Urinary bladder (tissue), 4 donors: ENCODE results near the gene DCAF7. TPM values are rescaled to one million over a fixed set of nuclear protein-coding genes. Genes with fewer than 3 reads are reported as not detected.

ENCODE experiments used
- DNase-seq: peaks from one replicate; pipeline ENCODE4 v3.0.0-alpha.2; 2015; ENCODE audit errors: extremely low spot score
- H3K27ac ChIP-seq: one replicate; pipeline ENCODE4 v1.5.1; 2013; ENCODE audit warnings: low read depth, mild to moderate bottlenecking, moderate library complexity
- H3K36me3 ChIP-seq: one replicate; pipeline ENCODE4 v1.6.1; 2013; ENCODE audit warnings: mild to moderate bottlenecking, moderate library complexity; ENCODE audit not compliant: insufficient read depth
- H3K4me1 ChIP-seq: one replicate; pipeline ENCODE4 v1.6.1; 2013; ENCODE audit warnings: mild to moderate bottlenecking, moderate library complexity; ENCODE audit not compliant: insufficient read depth
- H3K4me3 ChIP-seq: one replicate; pipeline ENCODE4 v1.5.1; 2013; ENCODE audit warnings: low read depth, low read length
- WGBS: extraction: QIAGEN DNeasy Blood & Tissue Kit; methylation state at CpG from one replicate; pipeline ENCODE4 v1.1.7; 2013; 5-methylcytosine and 5-hydroxymethylcytosine counted together
- polyA plus RNA-seq: library from polyadenylated mRNA; stranded (reverse); fragments of 200-250 nt; gene quantifications from one replicate; pipeline ENCODE4 v1.2.3, GENCODE V29; 2013
- total RNA-seq: library from RNA; depleted of rRNA; stranded (reverse); fragments of >200 nt; gene quantifications from one replicate; pipeline ENCODE4 v1.2.3, GENCODE V29; 2014
- donor health status: healthy with polysubstance abuse.
- donor health status: healthy.

The DCAF7 gene
- total and polyA plus RNA-seq, 2 donors = 20.9 to 32.9 TPM

GRCh38 chr17:63516910-63517824 lies 33.1 kb upstream of the DCAF7 start:
- H3K27ac ChIP-seq = no peak overlapping the region
- 75% methylated on average over 6 of the region's 6 CpGs for WGBS
- no peak overlapping the region for H3K4me3 ChIP-seq
- H3K36me3 ChIP-seq = no peaks in the 10 kb centered on the region
- no peak for DNase-seq
- H3K4me1 ChIP-seq = no peaks in the 10 kb centered on the region

GRCh38 chr17:63517825-63518534 lies 32.3 kb upstream of the DCAF7 start:
- Histone ChIP-seq H3K36me3 (no peaks in the 10 kb centered on the region), H3K4me1 (no peaks in the 10 kb centered on the region), H3K27ac (no peak overlapping the region), H3K4me3 (no peak overlapping the region)
- no peak for DNase-seq
- 77% methylated on average over 8 of the region's 8 CpGs for WGBS

GRCh38 chr17:63519116-63519881 lies 31.0 kb upstream of the DCAF7 start:
- Histone ChIP-seq H3K4me1 (no peaks in the 10 kb centered on the region), H3K36me3 (no peaks in the 10 kb centered on the region), H3K4me3 (no peak overlapping the region), H3K27ac (no peak overlapping the region)
- DNase-seq = no peak
- WGBS = 81% methylated on average over 1 of the region's 1 CpG

- Histone ChIP-seq H3K4me1 (no peaks in the 10 kb centered on the region), H3K36me3 (no peaks in the 10 kb centered on the region), H3K4me3 (no peak overlapping the region), H3K27ac (no peak overlapping the region)
- WGBS = 47% methylated on average over 5 of the region's 5 CpGs
- DNase-seq = no peak
Measured at GRCh38 chr17:63519972-63520882, 30.1 kb upstream of the DCAF7 start.

GRCh38 chr17:63523253-63523855 lies 26.9 kb upstream of the DCAF7 start, which contains the start of gene KCNH6:
Gene KCNH6 (plus strand): TSS chr17:63523358. CDS start chr17:63523414, 56 bp downstream.
- Histone ChIP-seq H3K27ac (no peak within 1 kb of the TSS), H3K36me3 (no peaks in the 10 kb centered on the region), H3K4me3 (peak within 1 kb of the TSS; percentile 9), H3K4me1 (no peaks in the 10 kb centered on the region)
- 7% methylated on average over 38 of the region's 38 CpGs for WGBS
- no peak for DNase-seq

GRCh38 chr17:63524051-63524450 lies 26.2 kb upstream of the DCAF7 start:
- DNase-seq = no peak
- 94% methylated on average over 14 of the region's 14 CpGs for WGBS
- H3K4me3 ChIP-seq = no peak overlapping the region
- no peaks in the 10 kb centered on the region for H3K4me1 ChIP-seq
- H3K27ac ChIP-seq = no peak overlapping the region
- H3K36me3 ChIP-seq = no peaks in the 10 kb centered on the region

- 55% methylated on average over 6 of the region's 6 CpGs for WGBS
- Histone ChIP-seq H3K4me1 (no peaks in the 10 kb centered on the region), H3K27ac (no peak overlapping the region), H3K36me3 (no peaks in the 10 kb centered on the region), H3K4me3 (no peak overlapping the region)
- no peak for DNase-seq
Measured at GRCh38 chr17:63525190-63525946, 24.9 kb upstream of the DCAF7 start.

GRCh38 chr17:63526861-63527260 lies 23.4 kb upstream of the DCAF7 start:
- Histone ChIP-seq H3K36me3 (no peaks in the 10 kb centered on the region), H3K4me1 (no peaks in the 10 kb centered on the region), H3K4me3 (no peak overlapping the region), H3K27ac (no peak overlapping the region)
- 74% methylated on average over 5 of the region's 5 CpGs for WGBS
- DNase-seq = no peak

GRCh38 chr17:63528183-63528582 lies 22.1 kb upstream of the DCAF7 start:
- Histone ChIP-seq H3K4me1 (no peaks in the 10 kb centered on the region), H3K36me3 (no peaks in the 10 kb centered on the region), H3K27ac (no peak overlapping the region), H3K4me3 (no peak overlapping the region)
- no peak for DNase-seq
- WGBS = 90% methylated on average over 9 of the region's 9 CpGs

- no peaks in the 10 kb centered on the region for H3K4me1 ChIP-seq
- 80% methylated on average over 26 of the region's 26 CpGs for WGBS
- no peak for DNase-seq
- no peak overlapping the region for H3K4me3 ChIP-seq
- no peaks in the 10 kb centered on the region for H3K36me3 ChIP-seq
- no peak overlapping the region for H3K27ac ChIP-seq
Measured at GRCh38 chr17:63529711-63530556, 20.3 kb upstream of the DCAF7 start.

GRCh38 chr17:63530557-63531021 lies 19.7 kb upstream of the DCAF7 start:
- 87% methylated on average over 3 of the region's 3 CpGs for WGBS
- no peaks in the 10 kb centered on the region for H3K4me1 ChIP-seq
- DNase-seq = no peak
- no peak overlapping the region for H3K27ac ChIP-seq
- H3K4me3 ChIP-seq = no peak overlapping the region
- no peaks in the 10 kb centered on the region for H3K36me3 ChIP-seq
